Astrocyte (in vitro differentiated cells and primary cell): ENCODE data around the gene PKMYT1.

ENCODE experiments used
- CTCF ChIP-seq: IDR thresholded peaks from 2 replicates; pipeline ENCODE4 v1.5.1; 2011; ENCODE audit warnings: low read depth, mild to moderate bottlenecking, inconsistent platforms, low read length, moderate library complexity; ENCODE audit not compliant: insufficient read depth
- EZH2 ChIP-seq: IDR thresholded peaks from 2 replicates; pipeline ENCODE4 v1.6.1; 2012; ENCODE audit warnings: mild to moderate bottlenecking, low read length, inconsistent platforms; ENCODE audit not compliant: insufficient read depth

- TF ChIP-seq CTCF (no peak), EZH2 (no peak)
Measured at GRCh38 chr16:2955438-2955778, 24.8 kb downstream of the PKMYT1 start.
